ENCODE measurements around the gene ITPA. TPM values are rescaled to one million over a fixed set of nuclear protein-coding genes. Genes with fewer than 3 reads are reported as not detected.
A peak's percentile ranks its signal among the peaks of the same experiment; 100 is the strongest.

Gene ITPA
- total RNA-seq (10 to 100 TPM; 16.6 to 21.1 (median 17.0) TPM), polyA plus RNA-seq (21.8 TPM)
- long read RNA-seq, donor 1, transcript ITPA-201 (8 exons, 1,185 nt) = major isoform, 11 of 14 reads
- long read RNA-seq, donor 1, partial matches to known transcripts = 0 of 14 reads
- long read RNA-seq, donor 1, other reads (novel, unspliced or antisense) = 0 of 14 reads
- long read RNA-seq, donor 2, transcript ITPA-201 (8 exons, 1,185 nt) = major isoform, 7 of 16 reads
- long read RNA-seq, donor 2, partial matches to known transcripts = 4 of 16 reads
- long read RNA-seq, donor 2, other reads (novel, unspliced or antisense) = 2 of 16 reads
- long read RNA-seq, donor 3, transcript ITPA-201 (8 exons, 1,185 nt) = major isoform, 21 of 24 reads
- long read RNA-seq, donor 3, partial matches to known transcripts = 0 of 24 reads
- long read RNA-seq, donor 3, other reads (novel, unspliced or antisense) = 3 of 24 reads
- long read RNA-seq, donor 4, transcript ITPA-201 (8 exons, 1,185 nt) = major isoform, 14 of 15 reads
- long read RNA-seq, donor 4, partial matches to known transcripts = 0 of 15 reads
- long read RNA-seq, donor 4, other reads (novel, unspliced or antisense) = 0 of 15 reads

DNA sequence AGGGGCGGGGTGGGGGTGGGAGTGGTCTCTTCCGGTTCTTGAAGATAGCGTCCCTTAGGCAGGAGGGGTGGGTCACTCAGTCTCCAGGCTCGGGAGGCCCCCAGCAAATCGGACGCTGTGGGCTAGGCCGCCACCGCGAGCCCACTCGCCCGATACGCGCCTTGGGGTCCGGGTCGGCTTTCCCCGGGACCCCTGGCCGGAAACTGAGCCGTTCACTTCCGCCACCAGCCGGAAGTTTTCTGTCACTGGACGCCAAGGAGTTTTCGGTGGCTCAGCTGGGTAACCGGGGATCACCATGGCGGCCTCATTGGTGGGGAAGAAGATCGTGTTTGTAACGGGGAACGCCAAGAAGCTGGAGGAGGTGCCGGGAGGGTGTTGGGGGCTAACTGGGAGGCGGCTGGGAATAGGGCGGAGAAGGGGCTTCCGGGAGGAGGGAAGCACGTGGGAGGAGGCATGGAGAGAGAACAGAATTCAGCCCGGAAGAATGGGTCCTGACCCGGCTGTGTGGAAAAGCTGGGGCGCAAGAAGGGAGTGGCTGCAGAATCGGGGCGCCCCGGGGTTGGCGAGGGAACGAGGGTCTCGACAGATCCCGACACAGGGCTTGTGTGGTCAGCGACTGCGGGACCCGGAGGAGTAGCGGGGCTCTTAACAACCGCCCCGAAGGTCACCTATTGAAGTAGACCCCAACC is at the start of gene ITPA:
Gene ITPA (plus strand): TSS at position 242 of the 689 bp plus-strand sequence. CDS start 54 bp downstream, at position 296.
- ATAC-seq (peak; percentile 69 to 74), DNase-seq (peak; percentile 51 to 77 (median 70))
- under 1% methylated on average over 48 of the region's 48 CpGs for WGBS
- Histone ChIP-seq H3K27me3 (ENCODE audit: control insufficient read depth, insufficient read depth) (no peaks in the 10 kb centered on the region), H3K4me1 (ENCODE audit: control insufficient read depth, insufficient read depth, low read length) (peaks cover 9% of the 10 kb centered on the region), H3K4me3 (ENCODE audit: low read length) (peak within 1 kb of the TSS; percentile 95), H3K9me3 (ENCODE audit: control insufficient read depth, low read length) (no peaks in the 10 kb centered on the region), H3K27ac (ENCODE audit: low read length) (peak within 1 kb of the TSS; percentile 83)
- intact Hi-C loops (cut with DNase I) = no loop called here

- ATAC-seq (no peak), DNase-seq (no peak)
- WGBS = 95% methylated on average over 6 of the region's 6 CpGs
- Histone ChIP-seq H3K4me3 (ENCODE audit: low read length) (peak overlapping the region; percentile 95), H3K27ac (ENCODE audit: low read length) (no peak overlapping the region), H3K27me3 (ENCODE audit: control insufficient read depth, insufficient read depth) (no peaks in the 10 kb centered on the region), H3K9me3 (ENCODE audit: control insufficient read depth, low read length) (no peaks in the 10 kb centered on the region), H3K4me1 (ENCODE audit: control insufficient read depth, insufficient read depth, low read length) (peaks cover 5% of the 10 kb centered on the region)
- intact Hi-C loops (cut with DNase I) = no loop called here
These were observed 48.9 kb upstream of the ITPA start for GRCh38 chr20:3160418-3160817.

DNA sequence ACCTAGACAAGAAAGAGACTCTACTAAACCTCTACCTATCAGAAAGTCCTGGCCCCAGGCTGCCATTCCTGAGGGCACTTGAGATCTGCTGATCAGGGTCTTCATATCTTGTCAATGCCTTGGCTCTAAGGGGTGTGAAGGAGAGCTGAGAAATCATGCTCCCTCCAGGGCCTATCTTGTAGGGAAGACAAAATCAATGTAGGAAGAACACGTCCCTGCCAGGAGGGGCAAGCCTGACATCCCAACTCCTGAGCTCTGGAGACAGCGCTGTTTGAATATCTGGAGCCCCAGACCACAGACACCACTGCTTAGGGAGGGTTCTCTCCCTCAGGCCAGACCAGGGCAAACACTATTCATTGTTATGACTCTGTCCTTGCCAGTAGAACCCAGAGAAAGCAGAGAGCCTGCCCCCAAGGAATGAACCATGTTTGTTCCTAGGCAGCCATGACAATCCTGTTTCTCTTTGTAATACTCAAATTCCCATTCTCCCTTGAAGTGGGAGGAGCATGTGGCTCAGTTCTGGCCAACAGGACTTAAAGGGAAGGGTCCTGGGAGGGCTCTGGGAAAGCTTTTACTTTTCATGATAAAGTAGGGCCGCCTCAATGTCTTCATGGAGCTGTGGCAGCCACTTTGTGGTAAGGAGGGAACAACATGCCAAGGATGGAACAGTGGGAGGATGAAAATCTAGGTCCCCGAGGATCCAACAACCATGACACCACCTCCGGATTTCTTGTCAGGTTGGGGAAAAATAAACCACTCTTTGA is 47.8 kb upstream of the ITPA start:
- DNase-seq = no peak
- H3K4me1 ChIP-seq (ENCODE audit: control insufficient read depth, insufficient read depth, low read length) = peaks cover 5% of the 10 kb centered on the region
- intact Hi-C loops (cut with DNase I) = no loop called here
- no peaks in the 10 kb centered on the region for H3K9me3 ChIP-seq (ENCODE audit: control insufficient read depth, low read length)
- H3K27me3 ChIP-seq (ENCODE audit: control insufficient read depth, insufficient read depth) = no peaks in the 10 kb centered on the region
- 72% methylated on average over 5 of the region's 5 CpGs for WGBS
- no peak for ATAC-seq
- no peak overlapping the region for H3K4me3 ChIP-seq (ENCODE audit: low read length)
- H3K27ac ChIP-seq (ENCODE audit: low read length) = no peak overlapping the region

DNA sequence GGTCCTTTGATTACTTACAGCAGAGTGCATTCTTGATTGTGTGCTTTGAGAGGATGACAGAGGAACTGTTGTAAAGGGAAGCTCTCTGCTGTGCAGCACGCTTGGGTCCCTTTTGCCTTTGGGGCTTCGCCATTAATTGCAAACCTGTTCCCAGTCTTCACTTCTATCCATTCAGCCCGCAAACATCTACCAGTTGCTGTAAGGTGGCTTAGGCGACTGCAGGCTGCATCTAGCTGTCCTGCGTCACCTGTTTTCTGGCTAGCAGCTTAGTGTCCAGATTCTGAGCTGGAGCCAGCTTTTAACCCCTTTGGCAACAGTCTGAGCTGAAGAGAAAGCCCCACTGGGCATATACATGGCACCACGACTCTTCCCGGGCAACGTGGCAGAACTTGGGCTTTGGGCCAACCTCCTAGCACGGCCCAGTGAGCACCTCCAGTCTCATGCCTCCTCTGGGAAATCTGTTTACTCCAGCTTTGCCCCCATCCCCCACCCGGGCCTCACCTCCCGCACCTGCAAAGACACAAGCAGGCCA is 47.2 kb upstream of the ITPA start:
- Histone ChIP-seq H3K4me1 (ENCODE audit: control insufficient read depth, insufficient read depth, low read length) (peaks cover 5% of the 10 kb centered on the region), H3K4me3 (ENCODE audit: low read length) (no peak overlapping the region), H3K9me3 (ENCODE audit: control insufficient read depth, low read length) (no peaks in the 10 kb centered on the region), H3K27me3 (ENCODE audit: control insufficient read depth, insufficient read depth) (no peaks in the 10 kb centered on the region), H3K27ac (ENCODE audit: low read length) (no peak overlapping the region)
- intact Hi-C loops (cut with DNase I) = no loop called here
- WGBS = 56% methylated on average over 11 of the region's 11 CpGs
- no peak for DNase-seq
- no peak for ATAC-seq

GRCh38 chr20:3163099-3164042 is 45.9 kb upstream of the ITPA start:
- H3K27me3 ChIP-seq (ENCODE audit: control insufficient read depth, insufficient read depth) = no peaks in the 10 kb centered on the region
- H3K4me3 ChIP-seq (ENCODE audit: low read length) = no peak overlapping the region
- no peak overlapping the region for H3K27ac ChIP-seq (ENCODE audit: low read length)
- ATAC-seq (no peak), DNase-seq (peak in 1 of 3 donors; percentile 38)
- no peaks in the 10 kb centered on the region for H3K9me3 ChIP-seq (ENCODE audit: control insufficient read depth, low read length)
- WGBS = 90% methylated on average over 14 of the region's 14 CpGs
- peaks cover 2% of the 10 kb centered on the region for H3K4me1 ChIP-seq (ENCODE audit: control insufficient read depth, insufficient read depth, low read length)
- intact Hi-C loops (cut with DNase I) = no loop called here

DNA sequence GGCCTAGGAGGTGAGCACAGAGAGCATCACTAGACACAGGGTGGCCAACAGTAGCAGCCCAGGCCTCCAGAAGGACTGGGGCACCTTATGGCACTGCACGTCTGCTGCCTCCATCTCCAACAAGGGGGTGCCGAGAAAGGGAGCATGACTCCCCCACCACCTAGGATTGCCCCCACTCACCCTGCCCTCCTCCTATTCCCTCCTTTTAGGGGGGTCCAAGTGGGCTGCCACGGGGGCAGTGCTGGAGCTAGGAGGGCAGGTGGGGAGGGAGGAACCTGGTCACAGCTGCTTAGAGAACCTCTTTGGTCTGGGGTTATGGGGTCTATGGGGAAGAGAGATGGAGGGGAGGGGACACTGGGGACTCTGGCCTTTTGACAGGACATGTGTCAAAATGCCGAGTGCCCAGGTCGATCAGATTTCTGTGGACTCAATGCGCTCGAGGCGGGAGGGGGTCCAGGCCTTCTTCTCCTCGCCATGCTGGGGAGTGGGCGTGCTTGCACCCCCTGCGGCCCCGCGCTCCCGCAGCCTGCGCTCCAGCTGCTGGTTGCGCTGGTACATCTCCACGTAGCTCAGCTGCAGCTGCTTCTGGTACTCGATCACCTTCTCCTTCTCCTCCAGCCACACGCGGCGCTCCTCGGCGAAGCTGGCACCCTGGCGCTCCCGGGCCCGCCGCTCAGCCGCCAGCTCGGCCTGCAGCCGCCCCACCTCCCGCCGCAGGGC is 45.1 kb upstream of the ITPA start:
- Histone ChIP-seq H3K27ac (ENCODE audit: low read length) (no peak overlapping the region), H3K27me3 (ENCODE audit: control insufficient read depth, insufficient read depth) (no peaks in the 10 kb centered on the region), H3K4me1 (ENCODE audit: control insufficient read depth, insufficient read depth, low read length) (no peaks in the 10 kb centered on the region), H3K9me3 (ENCODE audit: control insufficient read depth, low read length) (no peaks in the 10 kb centered on the region), H3K4me3 (ENCODE audit: low read length) (no peak overlapping the region)
- 90% methylated on average over 32 of the region's 32 CpGs for WGBS
- intact Hi-C loops (cut with DNase I) = no loop called here
- no peak for ATAC-seq
- DNase-seq = peak in 1 of 3 donors; percentile 25

DNA sequence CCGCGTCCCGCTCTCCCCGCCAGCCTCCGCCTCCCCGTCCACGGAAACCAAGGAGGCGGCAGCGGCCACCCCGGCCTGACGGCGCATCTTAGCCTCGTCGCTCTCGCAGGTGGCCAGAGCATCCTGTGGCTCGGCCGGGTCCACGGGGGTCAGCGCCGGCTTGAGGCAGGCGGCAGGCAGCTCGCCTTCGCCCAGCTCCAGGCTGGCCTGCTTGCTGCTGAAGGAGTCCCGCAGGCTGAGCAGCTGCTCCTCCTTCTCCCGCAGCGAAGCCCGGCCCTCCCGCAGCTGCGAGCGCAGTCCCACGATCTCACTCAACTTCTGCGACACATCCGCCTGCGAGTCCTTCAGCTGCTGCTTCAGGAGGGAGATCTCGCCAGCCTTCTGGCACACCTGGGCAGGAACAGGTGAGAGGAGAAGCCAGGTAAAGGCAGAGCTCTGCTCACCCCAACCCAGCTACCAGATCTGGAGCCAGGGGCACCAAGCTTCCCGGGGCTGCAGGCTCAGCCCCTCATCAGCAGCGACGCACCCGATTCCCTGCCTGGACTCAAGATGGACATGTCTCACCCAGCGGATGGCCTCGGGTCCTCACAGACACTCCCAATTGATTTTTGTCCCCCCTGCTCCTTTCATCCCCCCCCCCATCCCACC is 44.4 kb upstream of the ITPA start:
- no peaks in the 10 kb centered on the region for H3K9me3 ChIP-seq (ENCODE audit: control insufficient read depth, low read length)
- ATAC-seq (no peak), DNase-seq (peak in 1 of 3 donors; percentile 58)
- intact Hi-C loops (cut with DNase I) = no loop called here
- H3K4me1 ChIP-seq (ENCODE audit: control insufficient read depth, insufficient read depth, low read length) = no peaks in the 10 kb centered on the region
- H3K4me3 ChIP-seq (ENCODE audit: low read length) = no peak overlapping the region
- H3K27ac ChIP-seq (ENCODE audit: low read length) = no peak overlapping the region
- no peaks in the 10 kb centered on the region for H3K27me3 ChIP-seq (ENCODE audit: control insufficient read depth, insufficient read depth)
- 76% methylated on average over 41 of the region's 41 CpGs for WGBS

- no peaks in the 10 kb centered on the region for H3K9me3 ChIP-seq (ENCODE audit: control insufficient read depth, low read length)
- H3K27me3 ChIP-seq (ENCODE audit: control insufficient read depth, insufficient read depth) = no peaks in the 10 kb centered on the region
- intact Hi-C loops (cut with DNase I) = no loop called here
- H3K27ac ChIP-seq (ENCODE audit: low read length) = no peak overlapping the region
- no peaks in the 10 kb centered on the region for H3K4me1 ChIP-seq (ENCODE audit: control insufficient read depth, insufficient read depth, low read length)
- ATAC-seq (peak; percentile 9 to 34), DNase-seq (peak; percentile 63 to 91 (median 87))
- WGBS = 58% methylated on average over 45 of the region's 45 CpGs
- H3K4me3 ChIP-seq (ENCODE audit: low read length) = no peak overlapping the region
These were observed 43.6 kb upstream of the ITPA start for GRCh38 chr20:3165473-3166337.

All from right cardiac atrium (tissue), 5 donors.